NCI-H1417 (cell line): ENCODE data around the gene IER5.
"Not testable (repeated sequence)": the region's sequence is repeated elsewhere in the genome, so short reads cannot be mapped to it uniquely, and the experiment has no call there.

Source experiments
- DNase-seq, 3 experiments: peaks; one replicate each; lab custom pipeline; 2025; lab: John Stamatoyannopoulos, UW

The IER5 gene

GRCh38 chr1:181115971-181116370 lies 27.5 kb downstream of the IER5 start:
- DNase-seq = not testable (repeated sequence)

DNA sequence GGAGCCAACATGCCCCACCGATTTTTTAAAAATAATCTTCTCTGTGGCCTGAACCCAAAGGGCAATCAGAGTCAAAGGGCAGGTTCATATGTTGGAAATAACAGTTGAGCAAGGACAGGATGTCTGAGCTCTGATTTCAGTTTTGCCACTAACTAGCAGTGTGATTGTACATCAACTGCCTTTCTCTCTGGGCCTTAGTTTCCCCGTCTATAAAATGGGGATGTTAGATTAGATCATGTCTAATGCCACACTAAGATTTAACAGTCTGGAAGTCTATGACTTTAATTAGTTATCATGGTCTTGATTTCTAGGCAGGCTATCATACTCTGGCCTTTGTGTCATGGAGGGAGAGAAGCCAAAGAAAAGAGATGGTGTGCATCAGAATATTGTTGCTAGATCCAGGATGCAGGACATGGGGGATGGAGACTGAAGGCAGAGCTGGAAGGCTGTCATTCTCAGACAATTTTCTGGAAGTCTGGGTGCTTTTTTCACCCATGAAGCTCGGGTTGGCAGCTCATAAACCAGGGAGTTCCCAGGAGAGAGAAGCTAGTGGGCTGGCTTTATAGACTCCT lies 28.4 kb downstream of the IER5 start:
- no peak for DNase-seq

DNA sequence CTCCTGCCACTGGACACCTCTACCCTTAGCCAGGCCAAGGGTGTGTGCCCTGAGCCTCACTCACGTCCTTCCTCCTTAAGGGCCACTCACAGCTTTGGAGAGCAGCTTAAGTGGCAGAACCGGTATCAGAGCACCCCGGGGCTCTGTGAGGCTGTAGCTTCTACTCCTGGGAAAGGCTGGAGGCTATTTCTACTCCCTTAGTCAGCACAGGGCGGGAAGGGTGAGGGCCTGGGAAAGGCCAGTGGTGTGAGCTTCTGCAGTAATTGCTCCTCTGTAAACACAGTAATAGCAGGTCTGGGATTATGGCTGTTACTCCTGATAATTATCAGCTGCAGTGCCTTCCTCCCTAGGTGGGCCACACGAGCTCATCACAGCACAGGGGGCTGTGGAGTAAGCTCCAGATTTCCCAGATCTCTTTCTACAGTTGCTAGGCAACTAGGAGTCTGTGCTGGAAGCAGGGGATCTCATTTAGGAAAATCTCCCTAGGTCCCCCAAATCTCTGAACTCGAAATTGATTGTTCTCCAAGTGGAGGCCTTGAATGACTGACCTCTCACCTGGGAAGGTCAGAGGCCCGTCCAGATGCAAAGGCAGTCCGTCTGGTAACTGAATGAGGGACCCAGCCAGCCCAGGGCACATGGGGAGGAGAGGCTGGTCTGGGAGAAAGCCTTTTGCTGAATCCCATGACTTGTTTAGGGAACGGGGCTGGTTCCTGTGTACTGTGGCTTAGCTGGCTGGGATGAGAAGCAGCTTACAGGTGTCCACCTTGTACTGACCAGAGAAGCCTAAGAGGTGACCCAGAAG lies 29.3 kb downstream of the IER5 start:
- peak; percentile 73 to 99 (median 95) for DNase-seq

DNA sequence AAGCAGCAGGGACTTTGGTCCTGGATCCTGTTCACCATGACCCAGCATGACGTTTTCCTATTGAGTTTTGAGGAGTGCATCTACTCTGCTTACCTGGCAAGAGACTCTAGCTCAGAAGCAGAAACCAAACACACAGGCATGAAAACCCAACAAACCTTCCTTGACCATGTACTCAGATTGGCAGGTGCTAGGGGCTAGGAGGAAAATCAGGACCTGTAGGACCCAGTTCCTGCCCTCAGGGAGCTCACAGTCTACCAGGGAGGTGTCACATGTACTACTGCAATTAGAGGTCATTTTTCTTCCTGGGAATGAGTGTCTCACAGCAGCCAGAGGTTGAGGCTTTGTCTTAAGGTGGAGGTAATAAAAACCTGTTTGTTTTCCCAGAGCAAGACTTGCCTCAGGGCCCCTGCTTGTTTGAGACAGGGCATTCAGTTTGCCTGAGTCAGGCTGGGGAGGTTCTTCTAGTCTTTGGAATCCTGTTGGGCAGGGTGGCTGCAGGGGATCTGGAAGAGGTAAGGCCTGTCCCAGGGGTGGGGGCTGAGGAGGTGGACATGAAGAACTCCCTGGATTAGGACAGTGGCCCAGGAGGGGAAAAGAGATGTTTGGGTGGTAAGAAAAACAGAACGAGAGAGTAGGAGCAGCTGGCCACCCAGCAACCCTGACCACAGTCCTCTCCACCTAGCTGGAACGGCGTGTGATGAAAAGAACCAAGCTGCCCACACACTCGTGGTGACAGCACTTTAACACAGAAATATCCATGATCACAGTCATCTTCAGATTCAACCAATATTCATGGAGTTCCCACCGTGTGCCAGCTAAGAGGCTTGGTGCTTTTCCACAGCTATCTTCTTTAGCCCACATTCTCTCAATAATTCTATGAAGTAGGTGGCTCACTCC lies 30.8 kb downstream of the IER5 start:
- peak in 1 of 3 experiments; percentile 30 for DNase-seq

DNA sequence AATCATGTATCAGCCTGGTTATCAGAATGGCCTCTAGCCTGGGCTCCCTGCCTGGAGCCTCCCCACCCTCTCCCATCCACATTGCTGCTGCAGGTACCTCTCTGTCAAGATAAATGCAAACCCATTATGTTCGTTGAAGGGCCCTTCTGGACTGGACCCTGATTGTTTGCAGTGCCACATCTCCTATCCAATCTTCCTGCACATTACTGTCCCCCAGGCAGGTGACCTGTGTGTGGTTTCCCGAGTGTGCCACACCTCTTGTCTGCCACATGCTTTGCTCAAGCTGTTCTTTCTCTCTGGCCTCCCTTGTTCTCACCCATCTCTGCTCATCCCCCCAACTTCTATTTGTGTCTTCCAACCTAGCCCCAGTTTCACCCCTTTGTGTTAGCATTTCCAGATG lies 32.4 kb downstream of the IER5 start:
- peak in 2 of 3 experiments; percentile 74 to 97 for DNase-seq

- no peak for DNase-seq
Measured at GRCh38 chr1:181121498-181121897, 33.0 kb downstream of the IER5 start.

DNA sequence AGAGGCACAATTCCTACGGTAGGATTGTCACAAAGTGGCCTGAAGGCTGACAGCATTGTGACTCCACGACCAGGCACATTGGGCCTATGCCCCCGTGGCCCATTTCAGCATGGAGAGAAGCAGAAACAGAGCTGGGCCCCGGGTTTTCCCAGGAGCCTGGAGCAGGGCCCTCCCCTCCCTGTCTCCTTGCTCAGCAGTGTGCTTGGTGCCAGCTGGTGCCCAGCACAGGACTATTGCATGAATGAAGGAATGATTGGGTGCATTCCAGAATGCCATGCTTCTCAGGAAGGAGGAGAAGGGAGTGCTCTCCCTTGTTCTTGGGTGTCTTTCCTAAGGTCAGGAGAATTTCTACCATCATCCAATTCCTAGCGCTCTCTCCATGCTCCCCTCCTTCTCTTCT lies 33.7 kb downstream of the IER5 start:
- no peak for DNase-seq

DNA sequence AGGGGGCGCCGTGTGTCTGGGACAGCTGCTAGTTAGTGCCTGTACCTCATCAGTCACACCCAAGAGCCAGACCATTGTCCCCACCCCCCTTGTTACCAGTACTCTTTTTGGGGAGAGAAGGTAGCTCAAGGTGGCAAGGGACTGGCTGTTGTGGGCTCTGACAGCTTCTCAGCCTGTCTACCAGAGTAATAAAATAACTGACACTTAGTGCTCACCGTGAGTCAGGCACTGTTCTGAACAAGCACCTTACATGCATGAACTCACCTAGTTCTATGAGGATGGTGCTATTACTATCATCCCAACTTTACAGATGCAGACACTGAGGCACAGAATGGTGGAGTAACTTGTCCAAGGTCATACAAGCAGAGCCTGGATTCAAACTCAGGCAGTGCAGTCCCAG lies 34.7 kb downstream of the IER5 start:
- no peak for DNase-seq

GRCh38 chr1:181124291-181124751 lies 35.8 kb downstream of the IER5 start:
- no peak for DNase-seq

GRCh38 chr1:181126289-181126688 lies 37.8 kb downstream of the IER5 start:
- peak in 1 of 3 experiments; percentile 60 for DNase-seq

- DNase-seq = peak; percentile 92 to 99 (median 98)
Measured at GRCh38 chr1:181126871-181127587, 38.5 kb downstream of the IER5 start.

GRCh38 chr1:181127898-181128453 lies 39.5 kb downstream of the IER5 start:
- no peak for DNase-seq

DNA sequence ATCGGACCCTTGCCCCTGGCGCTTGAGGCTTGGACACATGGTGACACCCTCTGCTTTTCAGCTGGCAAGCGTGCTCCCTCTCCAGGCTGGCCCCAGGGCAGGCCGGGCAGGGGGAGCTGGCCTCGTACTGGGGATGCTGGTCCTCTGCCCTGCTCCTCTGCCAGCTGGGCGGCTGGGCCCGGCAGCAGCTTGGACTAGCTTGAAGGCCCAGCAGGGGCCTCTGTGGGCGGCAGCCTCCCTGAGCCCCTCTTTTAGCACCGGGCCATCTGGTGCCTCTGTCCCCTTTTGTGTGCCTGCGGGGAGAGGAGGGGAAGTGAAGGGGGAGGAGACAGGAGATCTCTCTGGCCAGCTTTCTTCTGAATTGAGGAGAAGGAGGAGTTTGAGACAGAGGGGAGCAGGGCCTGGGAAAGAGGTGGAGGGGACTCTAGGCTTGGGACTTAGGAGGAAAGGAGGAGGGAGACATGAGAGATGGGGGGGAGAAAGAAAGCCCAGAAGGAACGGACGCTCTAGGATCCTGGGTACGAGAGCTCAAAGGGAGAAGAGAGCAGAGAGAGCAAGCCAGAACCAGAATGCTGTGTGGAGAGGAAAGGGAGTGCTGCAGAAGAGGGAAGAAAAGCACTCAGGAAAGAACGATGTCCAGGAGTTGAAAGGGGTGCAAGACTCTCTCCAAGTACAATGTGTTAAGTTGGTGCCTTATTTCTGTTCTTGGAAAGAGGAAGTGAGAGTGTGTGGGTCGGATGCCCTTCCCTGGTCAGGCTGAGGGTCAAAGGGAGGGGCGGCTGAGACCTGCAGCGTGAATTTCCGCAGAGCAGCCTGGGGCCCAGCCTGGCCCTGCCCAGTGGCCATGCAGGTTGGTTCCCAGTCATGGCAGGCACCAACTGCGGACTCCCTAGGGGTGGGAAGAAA lies 40.3 kb downstream of the IER5 start:
- peak in 2 of 3 experiments; percentile 62 to 83 for DNase-seq

GRCh38 chr1:181129771-181130606 lies 41.5 kb downstream of the IER5 start:
- no peak for DNase-seq

- peak in 1 of 3 experiments; percentile 36 for DNase-seq
Measured at GRCh38 chr1:181131255-181131941, 42.9 kb downstream of the IER5 start.

DNA sequence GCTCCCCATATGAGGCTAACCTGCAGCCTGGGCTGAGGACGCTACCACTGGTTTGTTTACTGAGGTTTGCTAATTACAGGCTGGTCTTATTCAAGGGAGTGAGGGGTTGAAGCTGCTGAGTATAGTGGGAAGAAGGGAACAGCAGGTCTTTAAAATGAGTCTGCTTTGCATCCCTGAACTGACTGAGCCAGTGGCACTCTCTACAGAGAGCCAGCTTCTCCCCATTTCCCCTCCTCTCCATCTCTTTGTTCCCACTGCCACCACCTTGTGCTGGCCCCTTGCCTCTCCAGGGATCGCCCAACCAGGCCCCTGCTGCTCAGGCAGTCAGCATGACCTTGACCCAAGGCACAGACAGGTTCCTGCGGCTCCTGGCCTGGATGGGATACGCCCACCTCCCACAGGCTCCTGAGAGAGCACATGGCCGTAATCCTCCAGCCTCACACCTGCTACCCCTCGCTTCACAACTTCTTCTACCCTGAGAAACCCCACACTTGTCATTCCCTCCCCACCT lies 45.0 kb downstream of the IER5 start:
- peak in 2 of 3 experiments; percentile 44 to 77 for DNase-seq

DNA sequence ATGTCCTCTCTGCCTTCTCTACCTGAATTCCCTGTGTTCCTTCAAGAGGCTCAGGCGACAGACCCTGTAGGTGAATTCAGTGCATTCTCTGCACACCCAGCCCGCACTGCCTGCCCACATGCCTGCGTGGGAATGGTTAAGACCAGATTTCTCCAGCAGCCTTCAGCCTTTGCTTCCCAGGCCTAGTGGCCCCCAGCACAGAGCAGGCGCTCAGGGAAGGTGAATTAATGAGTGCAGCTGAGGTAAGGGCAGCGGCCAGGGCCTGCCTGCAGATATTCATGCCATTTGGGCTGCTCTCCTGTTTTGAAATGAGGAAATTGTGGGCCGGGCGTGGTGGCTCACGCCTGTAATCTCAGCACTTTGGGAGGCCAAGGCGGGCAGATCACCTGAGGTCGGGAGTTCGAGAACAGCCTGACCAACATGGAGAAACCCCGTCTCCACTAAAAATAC lies 45.5 kb downstream of the IER5 start:
- DNase-seq = no peak
